ENCODE data around the gene GALNT1. TPM values are rescaled to one million over a fixed set of nuclear protein-coding genes. Genes with fewer than 3 reads are reported as not detected.

The GALNT1 gene
- 10 to 100 TPM; 31.1 to 32.0 TPM for total RNA-seq

DNA sequence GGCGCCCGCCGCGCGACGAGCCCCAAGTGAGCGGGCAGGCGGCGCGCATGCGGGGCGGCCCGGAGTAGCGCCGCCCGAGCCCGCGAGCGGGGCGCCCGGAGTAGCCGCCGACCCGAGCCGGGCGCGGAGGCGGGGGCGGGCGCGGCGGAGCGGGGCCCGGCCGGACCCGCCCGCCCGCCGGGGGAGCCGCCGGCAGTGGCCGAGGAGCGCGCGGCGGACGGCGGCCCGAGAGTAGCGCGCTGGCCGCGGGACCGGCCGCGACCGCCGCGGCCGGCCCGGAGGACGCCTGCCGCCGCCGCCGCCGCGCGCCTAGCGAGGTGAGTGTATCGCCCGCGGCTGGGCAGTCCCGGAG lies at the start of gene GALNT1:
Gene GALNT1 (plus strand): TSS at position 195 of the 352 bp plus-strand sequence. CDS start 72,923 bp downstream, outside the sequence.
- peaks cover 14 to 16% of the 10 kb centered on the region in 2 donors for H3K4me1 ChIP-seq (ENCODE audit: control insufficient read depth in 1 of 2, low read depth in 2 of 2)
- H3K9me3 ChIP-seq: no peaks in the 10 kb centered on the region
- DNase-seq (ENCODE audit: low spot score): no peak
- H3K36me3 ChIP-seq: no peaks in the 10 kb centered on the region
- ATAC-seq (ENCODE audit: insufficient number of reproducible peaks, low FRiP score, low read depth): no peak
- TF ChIP-seq, protein P1, sequence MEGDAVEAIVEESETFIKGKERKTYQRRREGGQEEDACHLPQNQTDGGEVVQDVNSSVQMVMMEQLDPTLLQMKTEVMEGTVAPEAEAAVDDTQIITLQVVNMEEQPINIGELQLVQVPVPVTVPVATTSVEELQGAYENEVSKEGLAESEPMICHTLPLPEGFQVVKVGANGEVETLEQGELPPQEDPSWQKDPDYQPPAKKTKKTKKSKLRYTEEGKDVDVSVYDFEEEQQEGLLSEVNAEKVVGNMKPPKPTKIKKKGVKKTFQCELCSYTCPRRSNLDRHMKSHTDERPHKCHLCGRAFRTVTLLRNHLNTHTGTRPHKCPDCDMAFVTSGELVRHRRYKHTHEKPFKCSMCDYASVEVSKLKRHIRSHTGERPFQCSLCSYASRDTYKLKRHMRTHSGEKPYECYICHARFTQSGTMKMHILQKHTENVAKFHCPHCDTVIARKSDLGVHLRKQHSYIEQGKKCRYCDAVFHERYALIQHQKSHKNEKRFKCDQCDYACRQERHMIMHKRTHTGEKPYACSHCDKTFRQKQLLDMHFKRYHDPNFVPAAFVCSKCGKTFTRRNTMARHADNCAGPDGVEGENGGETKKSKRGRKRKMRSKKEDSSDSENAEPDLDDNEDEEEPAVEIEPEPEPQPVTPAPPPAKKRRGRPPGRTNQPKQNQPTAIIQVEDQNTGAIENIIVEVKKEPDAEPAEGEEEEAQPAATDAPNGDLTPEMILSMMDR (IDR thresholded peaks at IDR 0.05): no peak
- H3K27ac ChIP-seq: peak within 1 kb of the TSS; percentile 95
- no peaks in the 10 kb centered on the region for H3K27me3 ChIP-seq (replicated peaks; ENCODE audit: insufficient read depth)
- H3K4me3 ChIP-seq: peak within 1 kb of the TSS; percentile 94

DNA sequence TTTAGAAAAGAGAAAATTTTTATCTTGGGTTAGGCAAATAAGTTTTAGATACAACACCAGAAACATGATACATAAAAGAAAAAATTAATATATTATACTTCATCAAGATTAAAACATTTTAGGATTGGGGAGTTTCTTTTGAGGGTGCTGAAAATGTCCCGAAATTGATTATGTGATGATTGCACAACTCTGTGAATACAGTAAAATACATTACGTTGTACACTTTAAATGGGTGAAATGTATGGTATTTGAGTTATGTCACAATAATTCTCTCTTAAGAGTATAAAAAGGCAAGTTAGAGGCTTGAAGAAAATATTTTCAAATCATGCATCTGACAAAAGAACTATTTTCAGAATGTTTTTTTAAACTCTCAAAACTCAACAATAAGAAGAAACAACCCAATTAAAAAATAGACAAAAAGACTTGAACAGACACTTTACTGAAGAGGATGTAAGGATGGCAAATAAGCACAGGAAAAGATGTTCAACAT lies 47.6 kb upstream of the GALNT1 start:
- Histone ChIP-seq H3K4me1 (ENCODE audit: control insufficient read depth in 1 of 2, low read depth in 2 of 2) (no peaks in the 10 kb centered on the region), H3K36me3 (no peaks in the 10 kb centered on the region), H3K9me3 (peaks cover 5% of the 10 kb centered on the region), H3K4me3 (no peak overlapping the region), H3K27me3 (replicated peaks; ENCODE audit: insufficient read depth) (no peaks in the 10 kb centered on the region), H3K27ac (no peak overlapping the region)
- no peak for DNase-seq (ENCODE audit: low spot score)
- TF ChIP-seq, protein P1 (IDR thresholded peaks at IDR 0.05): no peak
- no peak for ATAC-seq (ENCODE audit: insufficient number of reproducible peaks, low FRiP score, low read depth)

DNA sequence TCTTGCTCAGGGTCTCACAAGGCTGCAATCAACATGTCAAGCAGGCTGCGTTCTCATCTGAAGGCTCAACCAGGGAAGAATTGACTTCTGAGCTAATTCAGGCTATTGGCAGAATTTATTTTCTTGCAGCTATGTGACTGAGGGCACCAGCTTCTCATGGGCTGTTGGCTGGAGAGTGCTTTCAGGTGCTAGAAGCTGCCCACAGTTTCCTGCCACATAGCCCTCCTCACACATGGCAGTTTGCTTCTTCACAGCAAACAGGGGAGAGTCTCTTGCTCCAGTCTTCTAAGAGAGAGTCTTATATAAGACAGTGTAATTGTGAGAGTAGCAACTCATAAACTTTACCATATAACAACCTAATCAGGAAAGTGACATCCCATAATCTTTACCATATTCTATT lies 46.2 kb upstream of the GALNT1 start:
- no peak overlapping the region for H3K4me3 ChIP-seq
- H3K4me1 ChIP-seq (ENCODE audit: control insufficient read depth in 1 of 2, low read depth in 2 of 2): no peaks in the 10 kb centered on the region
- TF ChIP-seq, protein P1 (IDR thresholded peaks at IDR 0.05): no peak
- peaks cover 5% of the 10 kb centered on the region for H3K9me3 ChIP-seq
- DNase-seq (ENCODE audit: low spot score) (no peak), ATAC-seq (ENCODE audit: insufficient number of reproducible peaks, low FRiP score, low read depth) (no peak)
- no peak overlapping the region for H3K27ac ChIP-seq
- no peaks in the 10 kb centered on the region for H3K36me3 ChIP-seq
- no peaks in the 10 kb centered on the region for H3K27me3 ChIP-seq (replicated peaks; ENCODE audit: insufficient read depth)

DNA sequence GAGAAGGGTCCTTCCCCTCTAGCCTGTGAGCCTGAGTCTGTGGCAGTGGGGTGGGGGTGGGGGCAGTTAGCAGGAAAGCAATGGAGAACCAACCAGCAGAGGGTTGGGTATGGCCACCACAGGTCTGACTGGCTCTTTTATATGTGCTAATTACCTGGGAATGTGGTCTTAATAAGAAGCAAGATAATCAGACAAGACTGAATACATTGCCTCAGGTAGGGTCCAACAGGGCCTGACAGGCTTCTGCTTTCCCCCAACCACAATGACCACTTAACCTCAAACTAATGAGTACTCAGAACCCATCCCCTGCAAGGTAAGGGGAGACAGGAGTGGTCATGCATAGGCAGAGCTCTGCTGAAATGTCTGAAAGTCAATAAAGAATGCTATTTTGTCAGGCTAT lies 39.2 kb upstream of the GALNT1 start:
- Histone ChIP-seq H3K4me3 (no peak overlapping the region), H3K9me3 (no peaks in the 10 kb centered on the region), H3K4me1 (ENCODE audit: control insufficient read depth in 1 of 2, low read depth in 2 of 2) (no peaks in the 10 kb centered on the region), H3K27me3 (replicated peaks; ENCODE audit: insufficient read depth) (no peaks in the 10 kb centered on the region), H3K27ac (no peak overlapping the region), H3K36me3 (no peaks in the 10 kb centered on the region)
- DNase-seq (ENCODE audit: low spot score) (no peak), ATAC-seq (ENCODE audit: insufficient number of reproducible peaks, low FRiP score, low read depth) (no peak)
- TF ChIP-seq, protein P1 (IDR thresholded peaks at IDR 0.05): no peak

DNA sequence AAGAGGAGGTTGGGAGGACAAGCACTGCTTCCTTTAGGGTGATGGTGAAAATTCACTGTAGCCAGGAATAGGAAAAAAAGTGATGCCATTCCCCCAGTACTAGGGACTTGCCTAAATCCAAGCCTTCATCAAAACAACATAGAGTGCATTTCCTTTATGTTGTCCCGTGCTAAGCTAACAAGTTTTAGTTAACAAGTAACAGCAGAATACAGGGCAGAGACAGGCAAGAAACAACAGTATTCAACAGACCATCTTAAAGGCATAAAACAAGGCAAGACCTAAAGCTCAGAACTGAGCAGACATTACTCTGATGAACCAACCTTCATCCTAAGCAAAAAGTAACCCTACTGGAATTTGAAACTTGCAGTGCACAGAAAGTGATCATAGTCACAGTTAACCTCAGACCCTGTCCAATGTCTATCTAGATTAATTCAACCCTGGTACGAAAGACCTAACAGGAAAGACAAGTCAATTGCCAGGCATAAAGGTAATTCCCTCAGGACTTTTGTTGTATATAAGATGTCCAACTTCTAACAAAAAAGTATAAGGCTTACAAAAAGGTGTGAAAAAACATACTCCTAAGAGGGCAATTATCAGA lies 34.4 kb upstream of the GALNT1 start:
- Histone ChIP-seq H3K27ac (no peak overlapping the region), H3K4me3 (no peak overlapping the region), H3K27me3 (replicated peaks; ENCODE audit: insufficient read depth) (no peaks in the 10 kb centered on the region), H3K36me3 (no peaks in the 10 kb centered on the region), H3K9me3 (no peaks in the 10 kb centered on the region), H3K4me1 (ENCODE audit: control insufficient read depth in 1 of 2, low read depth in 2 of 2) (no peaks in the 10 kb centered on the region)
- no peak for DNase-seq (ENCODE audit: low spot score)
- TF ChIP-seq, protein P1 (IDR thresholded peaks at IDR 0.05): no peak
- ATAC-seq (ENCODE audit: insufficient number of reproducible peaks, low FRiP score, low read depth): no peak

Measured in thoracic aorta (tissue), 2 donors.